Neutrophil (primary cell): ENCODE data around the gene EFHD2.
"Not testable (repeated sequence)": the region's sequence is repeated elsewhere in the genome, so short reads cannot be mapped to it uniquely, and the experiment has no call there.

ENCODE experiments used
- H3K27ac ChIP-seq: fragments of 200-600 bp; sonication (generic); 2 replicates; pipeline ENCODE4 v1.5.1; 2016; ENCODE audit warnings: mild to moderate bottlenecking, moderate library complexity
- H3K27me3 ChIP-seq: fragments of 200-600 bp; sonication (generic); 2 replicates; pipeline ENCODE4 v1.6.0; 2016; ENCODE audit warnings: mild to moderate bottlenecking
- H3K36me3 ChIP-seq: fragments of 200-600 bp; sonication (generic); 2 replicates; pipeline ENCODE4 v1.5.1; 2017
- H3K4me1 ChIP-seq, 2 experiments: fragments of 200-600 bp in 1 of 2; sonication (generic) in 1 of 2; 1 replicate in 1 of 2; 2 replicates in 1 of 2; pipeline versions ENCODE4 v1.5.1 to v1.6.1; 2013 to 2016; ENCODE audit warnings: low read depth in 1 of 2, low read length in 1 of 2, mild to moderate bottlenecking in 1 of 2, moderate library complexity in 1 of 2; ENCODE audit not compliant: control insufficient read depth in 1 of 2, insufficient read depth in 1 of 2
- H3K4me3 ChIP-seq, 2 experiments: fragments of 200-600 bp in 1 of 2; sonication (generic) in 1 of 2; 1 replicate in 1 of 2; 2 replicates in 1 of 2; pipeline ENCODE4 v1.5.1; 2013 to 2016; ENCODE audit warnings: low read depth in 1 of 2, low read length in 1 of 2, mild to moderate bottlenecking in 1 of 2, moderate library complexity in 1 of 2
- H3K9me3 ChIP-seq: fragments of 200-600 bp; sonication (generic); 2 replicates; pipeline ENCODE4 v1.5.1; 2016
- TF ChIP-seq, protein P1 (sequence below): fragments of 200-600 bp; sonication (generic); IDR thresholded peaks from 2 replicates; pipeline ENCODE4 v1.5.1; 2016; ENCODE audit warnings: antibody characterized with exemption

Gene EFHD2

GRCh38 chr1:15424981-15425380 lies 15.3 kb downstream of the EFHD2 start:
- Histone ChIP-seq H3K9me3 (no peaks in the 10 kb centered on the region), H3K36me3 (peaks cover 96% of the 10 kb centered on the region), H3K27me3 (no peaks in the 10 kb centered on the region), H3K27ac (peak overlapping the region; percentile 57), H3K4me3 (no peak overlapping the region), H3K4me1 (peaks cover 27 to 41% of the 10 kb centered on the region in 2 experiments)
- TF ChIP-seq, protein P1, sequence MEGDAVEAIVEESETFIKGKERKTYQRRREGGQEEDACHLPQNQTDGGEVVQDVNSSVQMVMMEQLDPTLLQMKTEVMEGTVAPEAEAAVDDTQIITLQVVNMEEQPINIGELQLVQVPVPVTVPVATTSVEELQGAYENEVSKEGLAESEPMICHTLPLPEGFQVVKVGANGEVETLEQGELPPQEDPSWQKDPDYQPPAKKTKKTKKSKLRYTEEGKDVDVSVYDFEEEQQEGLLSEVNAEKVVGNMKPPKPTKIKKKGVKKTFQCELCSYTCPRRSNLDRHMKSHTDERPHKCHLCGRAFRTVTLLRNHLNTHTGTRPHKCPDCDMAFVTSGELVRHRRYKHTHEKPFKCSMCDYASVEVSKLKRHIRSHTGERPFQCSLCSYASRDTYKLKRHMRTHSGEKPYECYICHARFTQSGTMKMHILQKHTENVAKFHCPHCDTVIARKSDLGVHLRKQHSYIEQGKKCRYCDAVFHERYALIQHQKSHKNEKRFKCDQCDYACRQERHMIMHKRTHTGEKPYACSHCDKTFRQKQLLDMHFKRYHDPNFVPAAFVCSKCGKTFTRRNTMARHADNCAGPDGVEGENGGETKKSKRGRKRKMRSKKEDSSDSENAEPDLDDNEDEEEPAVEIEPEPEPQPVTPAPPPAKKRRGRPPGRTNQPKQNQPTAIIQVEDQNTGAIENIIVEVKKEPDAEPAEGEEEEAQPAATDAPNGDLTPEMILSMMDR: no peak

DNA sequence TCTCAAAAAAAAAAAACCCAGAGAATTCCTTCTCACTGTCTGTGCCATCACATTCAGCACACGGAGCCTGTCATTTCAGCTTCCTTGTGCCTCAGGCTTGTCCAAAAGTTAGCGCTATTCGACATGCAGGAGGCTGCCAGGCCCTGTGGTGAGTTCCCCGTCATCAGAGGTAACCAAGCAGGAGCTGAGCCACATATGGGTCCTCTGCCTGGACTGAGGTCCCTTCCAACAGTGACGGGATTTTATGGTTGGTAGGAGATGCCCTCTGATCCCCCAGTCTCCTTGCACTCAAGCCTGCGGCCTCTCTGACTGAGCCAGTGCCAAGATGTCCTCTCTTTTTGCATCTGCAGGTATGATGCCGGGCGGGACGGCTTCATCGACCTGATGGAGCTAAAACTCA lies 15.8 kb downstream of the EFHD2 start:
- H3K4me1 ChIP-seq: peaks cover 26 to 36% of the 10 kb centered on the region in 2 experiments

GRCh38 chr1:15425958-15426357 lies 16.3 kb downstream of the EFHD2 start:
- TF ChIP-seq, protein P1: no peak
- Histone ChIP-seq H3K4me3 (no peak overlapping the region), H3K27ac (peak overlapping the region; percentile 82), H3K4me1 (peaks cover 22 to 33% of the 10 kb centered on the region in 2 experiments), H3K9me3 (no peaks in the 10 kb centered on the region), H3K36me3 (peaks cover 96% of the 10 kb centered on the region), H3K27me3 (no peaks in the 10 kb centered on the region)

More for the DNA sequence above, 15.8 kb downstream of the EFHD2 start:
- Histone ChIP-seq H3K36me3 (peaks cover 96% of the 10 kb centered on the region), H3K27me3 (no peaks in the 10 kb centered on the region), H3K4me3 (no peak overlapping the region), H3K27ac (peak overlapping the region; percentile 82), H3K9me3 (no peaks in the 10 kb centered on the region)
- TF ChIP-seq, protein P1: no peak

- Histone ChIP-seq H3K27ac (peak overlapping the region; percentile 82), H3K27me3 (no peaks in the 10 kb centered on the region), H3K4me1 (peaks cover 15 to 33% of the 10 kb centered on the region in 2 experiments)
Measured at GRCh38 chr1:15426492-15427279, 17.0 kb downstream of the EFHD2 start.

GRCh38 chr1:15427280-15427666 lies 17.6 kb downstream of the EFHD2 start:
- Histone ChIP-seq H3K27me3 (no peaks in the 10 kb centered on the region), H3K4me1 (peaks cover 12 to 27% of the 10 kb centered on the region in 2 experiments), H3K27ac (peak overlapping the region; percentile 82), H3K36me3 (peaks cover 97% of the 10 kb centered on the region), H3K9me3 (no peaks in the 10 kb centered on the region), H3K4me3 (no peak overlapping the region)
- TF ChIP-seq, protein P1: no peak

More at GRCh38 chr1:15426492-15427279, 17.0 kb downstream of the EFHD2 start:
- Histone ChIP-seq H3K36me3 (peaks cover 96% of the 10 kb centered on the region), H3K4me3 (no peak overlapping the region), H3K9me3 (no peaks in the 10 kb centered on the region)
- TF ChIP-seq, protein P1: no peak

GRCh38 chr1:15428252-15428651 lies 18.6 kb downstream of the EFHD2 start:
- not testable (repeated sequence) for H3K4me3 ChIP-seq, H3K9me3 ChIP-seq, H3K27me3 ChIP-seq
- Histone ChIP-seq H3K36me3 (peaks cover 96% of the 10 kb centered on the region), H3K27ac (peak overlapping the region; percentile 82), H3K4me1 (peaks cover 6 to 23% of the 10 kb centered on the region in 2 experiments)
